GM12874 (cell line): ENCODE measurements around the gene NTSR2.

ENCODE experiments used
- TF ChIP-seq, protein P1 (sequence below): IDR thresholded peaks from 2 replicates; pipeline ENCODE4 v1.5.1; 2011; ENCODE audit warnings: low read depth, mild to moderate bottlenecking, control low read depth, low read length, moderate library complexity; ENCODE audit not compliant: insufficient read depth

NTSR2 gene

GRCh38 chr2:11630855-11631254 is 39.1 kb downstream of the NTSR2 start:
- TF ChIP-seq, protein P1, sequence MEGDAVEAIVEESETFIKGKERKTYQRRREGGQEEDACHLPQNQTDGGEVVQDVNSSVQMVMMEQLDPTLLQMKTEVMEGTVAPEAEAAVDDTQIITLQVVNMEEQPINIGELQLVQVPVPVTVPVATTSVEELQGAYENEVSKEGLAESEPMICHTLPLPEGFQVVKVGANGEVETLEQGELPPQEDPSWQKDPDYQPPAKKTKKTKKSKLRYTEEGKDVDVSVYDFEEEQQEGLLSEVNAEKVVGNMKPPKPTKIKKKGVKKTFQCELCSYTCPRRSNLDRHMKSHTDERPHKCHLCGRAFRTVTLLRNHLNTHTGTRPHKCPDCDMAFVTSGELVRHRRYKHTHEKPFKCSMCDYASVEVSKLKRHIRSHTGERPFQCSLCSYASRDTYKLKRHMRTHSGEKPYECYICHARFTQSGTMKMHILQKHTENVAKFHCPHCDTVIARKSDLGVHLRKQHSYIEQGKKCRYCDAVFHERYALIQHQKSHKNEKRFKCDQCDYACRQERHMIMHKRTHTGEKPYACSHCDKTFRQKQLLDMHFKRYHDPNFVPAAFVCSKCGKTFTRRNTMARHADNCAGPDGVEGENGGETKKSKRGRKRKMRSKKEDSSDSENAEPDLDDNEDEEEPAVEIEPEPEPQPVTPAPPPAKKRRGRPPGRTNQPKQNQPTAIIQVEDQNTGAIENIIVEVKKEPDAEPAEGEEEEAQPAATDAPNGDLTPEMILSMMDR = no peak

DNA sequence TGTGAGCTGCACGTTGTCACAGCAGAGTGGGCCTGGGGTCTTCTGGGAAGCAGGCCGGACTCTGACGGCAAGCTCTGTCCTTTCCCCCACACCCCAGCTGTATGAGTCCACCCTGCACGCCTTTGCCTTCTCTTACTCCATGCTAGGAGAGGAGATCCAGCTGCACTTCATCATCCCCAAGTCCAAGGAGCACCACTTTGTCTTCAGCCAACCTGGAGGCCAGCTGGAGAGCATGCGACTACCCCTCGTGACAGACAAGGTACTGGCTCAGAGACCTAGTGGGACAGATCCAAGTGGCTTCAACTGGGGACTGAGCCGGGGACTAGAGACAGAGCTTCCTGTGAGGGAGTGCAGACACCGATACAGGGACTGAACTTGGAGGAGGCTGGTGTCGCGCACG is 40.1 kb downstream of the NTSR2 start:
- TF ChIP-seq, protein P1 = no peak

DNA sequence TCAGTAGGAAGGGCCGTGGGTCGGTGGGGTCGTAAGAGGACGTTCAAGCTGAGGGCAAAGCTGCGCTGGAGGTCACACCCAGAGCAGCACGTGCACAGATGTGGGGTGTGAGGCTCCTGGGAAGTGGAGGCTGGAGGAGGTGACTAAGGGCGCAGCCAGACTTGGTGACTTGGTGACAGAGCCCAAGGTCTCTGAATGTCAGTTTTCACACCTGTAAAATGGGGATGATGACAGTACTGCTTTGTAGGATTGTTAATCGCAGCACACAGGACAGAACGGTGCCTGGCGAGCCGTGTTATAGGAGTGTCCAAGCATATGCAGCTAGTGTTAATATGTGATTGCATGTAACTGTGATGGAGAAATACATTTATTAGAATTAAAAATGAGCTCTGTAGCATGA is 40.8 kb downstream of the NTSR2 start:
- TF ChIP-seq, protein P1 = no peak

DNA sequence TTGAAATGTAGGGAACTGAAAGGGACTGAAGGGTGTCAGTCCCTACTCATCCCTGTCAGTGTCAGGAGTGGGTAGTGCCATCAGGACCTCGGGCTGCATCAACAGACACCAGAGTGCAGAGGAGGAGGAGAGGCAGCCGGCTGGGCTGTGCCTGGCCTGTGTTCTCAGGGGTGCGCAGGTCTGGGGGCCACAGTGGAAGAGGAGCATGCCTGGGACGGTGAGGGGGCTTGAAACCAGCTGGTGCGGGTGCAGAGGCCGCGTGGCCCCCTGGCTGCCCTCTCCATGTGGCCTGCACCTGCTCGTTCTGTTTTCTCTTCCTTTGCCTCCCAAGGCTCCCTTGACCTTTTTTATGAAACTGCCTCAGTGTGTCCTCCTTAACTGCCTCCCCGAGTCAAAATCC is 41.3 kb downstream of the NTSR2 start:
- TF ChIP-seq, protein P1 = no peak

- TF ChIP-seq, protein P1 = no peak
These were observed 44.3 kb downstream of the NTSR2 start for GRCh38 chr2:11625671-11626070.

DNA sequence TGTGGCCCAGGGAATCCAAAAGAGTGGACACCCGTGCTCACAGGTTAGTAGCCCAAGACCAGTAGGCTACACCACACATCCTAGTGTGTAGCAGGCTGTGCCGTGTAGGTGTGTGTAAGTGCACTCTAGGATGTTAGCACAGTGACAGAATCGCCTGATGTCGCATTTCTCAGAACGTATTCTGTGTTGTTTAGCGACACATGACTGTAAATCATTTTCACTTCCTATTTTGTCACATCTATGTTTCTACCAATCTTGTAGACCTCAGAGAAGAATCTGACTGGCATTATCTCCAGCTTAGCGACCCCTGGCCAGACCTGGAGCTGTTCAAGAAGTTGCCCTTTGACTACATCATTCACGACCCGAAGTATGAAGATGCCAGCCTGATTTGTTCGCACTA is 45.1 kb downstream of the NTSR2 start:
- TF ChIP-seq, protein P1 = no peak

DNA sequence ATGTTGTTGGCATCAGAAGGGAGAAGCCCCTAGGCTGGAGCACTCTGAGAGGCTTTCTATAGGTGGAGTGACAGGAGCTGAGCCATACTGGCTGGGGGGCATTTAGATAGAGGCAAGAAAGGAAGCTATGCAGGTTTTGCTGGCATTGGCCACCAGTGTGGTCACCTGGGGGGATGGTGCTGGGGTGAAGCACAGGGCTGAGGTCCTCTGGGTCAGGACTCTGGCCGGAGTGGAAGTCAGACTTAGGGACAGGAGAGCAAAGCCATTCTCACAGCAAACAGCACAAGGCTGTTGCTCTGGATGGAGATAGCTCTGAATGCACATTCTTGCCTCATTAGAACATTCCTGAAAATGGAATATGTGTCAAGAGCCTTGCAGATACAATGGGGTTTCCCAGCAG is 47.4 kb downstream of the NTSR2 start:
- TF ChIP-seq, protein P1 = no peak

- TF ChIP-seq, protein P1 = no peak
These were observed 48.6 kb downstream of the NTSR2 start for GRCh38 chr2:11621410-11621809.
